ENCODE measurements around the gene MS4A4A.

- TF ChIP-seq POLR2A (IDR thresholded peaks at IDR 0.05), result no peak
- TF ChIP-seq CTCF (IDR thresholded peaks at IDR 0.05), result no peak
Measured at GRCh38 chr11:60357771-60358170, 77.3 kb downstream of the MS4A4A start.

All from testis (tissue), 2 donors.